ENCODE results near the gene PLXDC2.

DNA sequence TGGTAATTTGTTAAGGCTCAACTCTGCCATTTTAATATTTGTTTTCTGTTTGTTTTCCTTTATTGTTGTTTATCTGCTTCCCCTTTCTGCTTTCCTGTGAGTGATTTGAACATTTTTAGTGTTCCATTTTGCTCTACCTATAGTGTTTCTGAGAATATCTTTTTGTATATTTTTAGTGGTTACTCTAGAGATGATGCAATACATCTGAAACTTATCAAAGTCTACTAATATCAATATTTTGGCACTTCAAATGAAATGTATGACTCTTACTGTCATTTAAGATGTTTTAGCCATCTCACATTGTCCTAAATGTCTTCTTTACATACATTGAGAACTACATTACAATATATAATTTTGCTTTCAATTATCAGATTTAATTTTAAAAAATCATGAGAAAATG is 98.9 kb downstream of the PLXDC2 start:
- TF ChIP-seq, protein P1, sequence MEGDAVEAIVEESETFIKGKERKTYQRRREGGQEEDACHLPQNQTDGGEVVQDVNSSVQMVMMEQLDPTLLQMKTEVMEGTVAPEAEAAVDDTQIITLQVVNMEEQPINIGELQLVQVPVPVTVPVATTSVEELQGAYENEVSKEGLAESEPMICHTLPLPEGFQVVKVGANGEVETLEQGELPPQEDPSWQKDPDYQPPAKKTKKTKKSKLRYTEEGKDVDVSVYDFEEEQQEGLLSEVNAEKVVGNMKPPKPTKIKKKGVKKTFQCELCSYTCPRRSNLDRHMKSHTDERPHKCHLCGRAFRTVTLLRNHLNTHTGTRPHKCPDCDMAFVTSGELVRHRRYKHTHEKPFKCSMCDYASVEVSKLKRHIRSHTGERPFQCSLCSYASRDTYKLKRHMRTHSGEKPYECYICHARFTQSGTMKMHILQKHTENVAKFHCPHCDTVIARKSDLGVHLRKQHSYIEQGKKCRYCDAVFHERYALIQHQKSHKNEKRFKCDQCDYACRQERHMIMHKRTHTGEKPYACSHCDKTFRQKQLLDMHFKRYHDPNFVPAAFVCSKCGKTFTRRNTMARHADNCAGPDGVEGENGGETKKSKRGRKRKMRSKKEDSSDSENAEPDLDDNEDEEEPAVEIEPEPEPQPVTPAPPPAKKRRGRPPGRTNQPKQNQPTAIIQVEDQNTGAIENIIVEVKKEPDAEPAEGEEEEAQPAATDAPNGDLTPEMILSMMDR (IDR thresholded peaks at IDR 0.05), result no peak
- no peak for TF ChIP-seq POLR2A (IDR thresholded peaks at IDR 0.05)
- no peak for TF ChIP-seq POLR2AphosphoS5 (IDR thresholded peaks at IDR 0.05)
- TF ChIP-seq EP300 (IDR thresholded peaks at IDR 0.05), result no peak
